GM18498 (cell line): ENCODE measurements around the gene VAMP4.
"Not testable (repeated sequence)": the region's sequence is repeated elsewhere in the genome, so short reads cannot be mapped to it uniquely, and the experiment has no call there.

Experiments used
- ATAC-seq: cut with Tn5 transposase; IDR thresholded peaks from one replicate; pipeline ENCODE4 v1.9.1; 2021; ENCODE audit warnings: mild to moderate bottlenecking, moderate library complexity; ENCODE audit not compliant: unreplicated experiment

The VAMP4 gene

DNA sequence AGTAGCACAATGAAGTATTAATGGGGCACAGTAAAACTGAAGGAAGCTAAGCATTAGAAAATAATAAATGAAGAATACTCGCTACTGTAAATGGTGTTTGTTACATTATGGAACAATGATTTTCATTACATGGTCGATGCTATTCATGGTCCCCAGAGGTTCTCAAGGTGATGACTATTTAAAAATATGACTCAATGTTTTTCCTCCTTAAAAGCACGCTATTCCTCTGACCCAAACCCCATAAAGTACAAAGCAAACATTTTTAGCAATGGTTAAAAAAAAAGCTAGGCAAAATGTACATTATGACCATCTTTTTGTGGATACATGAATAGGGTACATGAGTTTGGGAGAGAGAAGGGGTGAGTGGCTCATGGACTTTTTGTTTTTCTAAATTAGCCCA is 34.3 kb downstream of the VAMP4 start:
- no peak for ATAC-seq

DNA sequence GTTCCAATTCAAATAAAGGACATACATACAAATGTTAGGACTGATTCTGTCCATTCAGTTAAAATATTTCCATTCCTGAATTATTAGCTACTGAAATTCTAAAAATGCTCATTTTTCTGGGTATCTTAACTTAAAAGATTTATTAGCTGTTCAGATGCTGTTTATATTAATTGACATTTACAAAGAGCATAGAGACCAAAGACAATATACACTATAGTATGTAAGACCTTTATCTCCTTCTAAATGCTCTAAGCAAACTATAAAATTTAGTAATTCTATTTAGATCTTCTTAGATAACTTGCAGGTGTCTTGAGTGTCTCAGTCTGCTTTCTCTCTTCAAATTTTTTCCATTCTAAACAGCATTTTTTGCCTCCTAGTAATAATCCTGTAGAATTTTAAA is 39.3 kb downstream of the VAMP4 start:
- no peak for ATAC-seq

- no peak for ATAC-seq
These were observed 42.3 kb downstream of the VAMP4 start for GRCh38 chr1:171699531-171699930.

DNA sequence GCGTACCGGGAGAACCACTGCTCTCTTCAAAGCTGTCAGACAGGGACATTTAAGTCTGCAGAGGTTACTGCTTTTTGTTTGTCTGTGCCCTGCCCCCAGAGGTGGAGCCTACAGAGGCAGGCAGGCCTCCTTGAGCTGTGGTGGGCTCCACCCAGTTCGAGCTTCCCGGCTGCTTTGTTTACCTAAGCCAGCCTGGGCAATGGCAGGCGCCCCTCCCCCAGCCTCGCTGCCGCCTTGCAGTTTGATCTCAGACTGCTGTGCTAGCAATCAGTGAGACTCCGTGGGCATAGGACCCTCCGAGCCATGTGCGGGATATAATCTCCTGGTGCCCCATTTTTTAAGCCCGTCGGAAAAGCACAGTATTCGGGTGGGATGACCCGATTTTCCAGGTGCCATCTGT is 46.1 kb downstream of the VAMP4 start:
- ATAC-seq: not testable (repeated sequence)

DNA sequence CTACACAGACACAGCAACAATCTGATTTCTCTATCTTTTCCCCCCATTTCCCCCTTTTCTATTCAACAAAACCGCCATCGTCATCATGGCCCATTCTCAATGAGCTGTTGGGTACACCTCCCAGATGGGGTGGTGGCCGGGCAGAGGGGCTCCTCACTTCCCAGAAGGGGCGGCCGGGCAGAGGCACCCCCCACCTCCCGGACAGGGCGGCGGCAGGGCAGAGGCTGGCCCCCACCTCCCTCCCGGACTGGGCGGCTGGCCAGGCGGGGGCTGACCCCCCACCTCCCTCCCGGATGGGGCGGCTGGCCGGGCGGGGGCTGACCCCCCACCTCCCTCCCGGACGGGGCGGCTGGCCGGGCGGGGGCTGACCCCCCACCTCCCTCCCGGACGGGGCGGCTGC is 48.3 kb downstream of the VAMP4 start:
- not testable (repeated sequence) for ATAC-seq

DNA sequence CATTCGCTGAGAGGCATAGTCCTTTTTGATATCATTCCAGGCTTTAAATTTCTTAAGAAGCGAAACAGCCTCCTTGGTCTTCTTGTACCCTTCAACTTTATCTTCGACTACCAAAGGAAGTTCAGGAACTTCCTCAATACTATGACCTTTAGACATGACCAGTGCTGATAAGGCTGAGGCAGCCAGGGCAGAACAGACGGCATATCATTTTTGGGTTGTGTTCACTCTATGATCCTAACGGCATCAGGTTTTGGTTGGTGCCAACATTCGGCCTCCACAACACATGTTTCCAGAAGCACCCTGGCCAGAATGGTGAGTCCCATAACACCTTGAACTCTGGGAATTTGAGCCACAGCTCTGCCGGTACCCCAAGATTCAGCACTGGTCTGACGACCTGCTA is 58.0 kb downstream of the VAMP4 start:
- no peak for ATAC-seq

- no peak for ATAC-seq
These were observed 61.5 kb downstream of the VAMP4 start for GRCh38 chr1:171680339-171680738.

- ATAC-seq: no peak
These were observed 65.0 kb downstream of the VAMP4 start for GRCh38 chr1:171676823-171677222.

DNA sequence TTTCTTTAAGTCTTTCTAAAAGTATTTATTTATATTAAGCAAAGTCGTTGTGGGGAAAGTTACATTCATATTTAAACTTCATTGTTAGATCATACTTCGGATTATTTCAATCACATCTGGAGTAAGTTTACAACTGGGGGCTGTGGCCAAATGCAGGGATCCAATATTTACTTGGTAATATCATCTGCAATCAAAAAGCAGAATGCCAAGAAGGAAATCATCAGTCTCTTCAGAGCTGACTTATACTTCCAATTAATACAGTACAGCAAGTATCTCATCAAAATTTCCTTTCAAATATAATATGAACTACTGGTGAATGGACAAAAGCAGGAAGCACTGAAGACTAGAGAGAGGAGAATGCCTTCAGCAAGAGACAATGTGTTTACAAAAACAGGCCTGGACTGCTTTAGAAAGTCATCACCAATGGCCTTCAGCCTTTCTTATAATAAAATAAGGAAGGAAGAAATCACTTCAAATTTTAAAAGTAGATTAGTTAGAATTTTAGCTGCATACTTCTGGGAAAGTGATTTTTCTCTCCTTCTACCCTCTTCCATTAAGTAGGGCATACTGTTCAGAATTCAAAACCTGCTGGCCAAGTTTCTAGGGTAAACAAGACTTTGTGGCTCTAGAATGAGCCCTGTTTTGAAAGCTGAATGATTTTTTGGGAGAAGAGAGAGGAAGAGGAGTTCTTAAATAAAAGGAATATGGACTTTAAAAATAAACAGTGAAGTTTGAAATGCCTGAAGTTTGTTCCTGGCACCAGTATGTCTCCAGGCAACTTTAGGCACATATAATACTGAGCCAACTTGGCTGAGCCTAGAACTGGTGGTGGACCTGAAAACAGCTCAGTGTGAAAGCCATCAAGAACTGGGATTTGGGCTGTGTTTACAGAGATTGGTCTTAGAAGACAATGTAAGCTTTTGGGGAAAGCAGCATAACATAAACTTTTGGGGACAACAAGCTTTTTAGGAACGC is 67.1 kb downstream of the VAMP4 start:
- ATAC-seq: no peak

DNA sequence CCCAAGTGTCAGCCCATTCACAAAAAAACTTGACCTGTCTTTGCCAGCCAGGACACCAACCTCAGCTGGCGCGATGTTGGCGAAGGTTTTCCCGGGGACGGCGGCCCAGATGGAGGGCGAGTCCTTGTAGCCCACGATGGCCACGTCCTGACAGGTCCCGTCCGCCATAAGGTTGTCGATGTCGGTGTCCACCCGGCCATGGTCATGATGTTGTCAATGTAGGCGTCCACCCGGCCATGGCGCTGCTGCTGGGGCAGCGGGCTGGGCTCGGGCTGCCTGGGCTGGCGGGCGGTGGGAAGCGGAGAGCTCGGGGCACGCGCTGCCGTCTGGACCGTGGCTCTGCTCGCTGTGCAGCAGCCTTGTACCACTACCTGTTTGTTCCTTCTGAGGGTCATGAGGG is 71.1 kb downstream of the VAMP4 start:
- no peak for ATAC-seq

DNA sequence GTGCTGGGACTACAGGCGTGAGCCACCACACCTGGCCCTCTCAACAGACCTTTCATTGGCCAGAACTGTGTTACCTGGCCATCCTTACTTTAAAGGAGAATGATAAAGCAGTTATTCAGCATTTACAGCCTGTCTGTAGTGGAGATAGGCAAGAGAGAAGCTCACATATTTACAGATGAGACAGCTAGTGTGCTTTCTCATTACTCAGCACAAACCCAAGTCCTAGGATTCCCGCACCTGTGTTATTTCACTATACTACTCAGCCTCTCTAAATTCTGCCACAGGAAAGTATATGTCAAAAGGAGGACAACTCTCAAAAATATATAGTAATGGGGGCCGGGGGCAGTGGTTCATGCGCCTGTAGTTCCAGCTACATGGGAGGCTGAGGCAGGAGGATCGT is 73.5 kb downstream of the VAMP4 start:
- ATAC-seq: no peak

DNA sequence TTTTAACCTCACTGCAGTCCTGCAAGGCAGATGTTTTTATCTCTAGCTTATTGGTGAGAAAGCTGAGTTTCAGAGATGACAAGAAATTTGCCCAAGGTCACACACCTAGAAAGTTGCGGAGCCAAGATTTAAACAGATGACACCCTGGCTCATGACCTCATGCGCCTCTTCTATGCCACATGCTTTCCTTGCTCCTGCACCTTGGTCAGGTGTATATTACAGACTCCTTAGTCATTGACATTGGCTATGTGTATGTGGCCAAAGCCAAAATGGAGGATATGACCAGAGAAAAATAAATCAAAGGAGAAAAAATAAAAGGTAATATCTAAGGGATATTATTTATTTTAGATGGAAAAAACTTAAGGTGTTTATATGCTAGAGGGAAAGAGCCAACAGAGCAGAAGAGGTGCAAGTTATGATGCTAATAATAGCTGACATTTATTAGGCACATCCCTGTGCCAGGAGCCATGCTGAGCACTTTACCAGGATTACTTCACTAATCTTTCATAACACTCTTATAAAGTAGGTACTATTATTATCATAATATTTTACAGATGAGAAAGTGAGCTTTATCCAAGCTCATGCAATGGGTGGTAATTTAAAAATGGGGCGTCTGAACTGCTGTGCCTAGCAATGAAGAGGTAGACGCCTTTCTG is 75.6 kb downstream of the VAMP4 start:
- ATAC-seq: no peak

- ATAC-seq: no peak
These were observed 76.9 kb downstream of the VAMP4 start for GRCh38 chr1:171664976-171665375.

GRCh38 chr1:171663854-171664575 is 77.8 kb downstream of the VAMP4 start:
- ATAC-seq: no peak

GRCh38 chr1:171663036-171663853 is 78.6 kb downstream of the VAMP4 start:
- ATAC-seq: no peak

DNA sequence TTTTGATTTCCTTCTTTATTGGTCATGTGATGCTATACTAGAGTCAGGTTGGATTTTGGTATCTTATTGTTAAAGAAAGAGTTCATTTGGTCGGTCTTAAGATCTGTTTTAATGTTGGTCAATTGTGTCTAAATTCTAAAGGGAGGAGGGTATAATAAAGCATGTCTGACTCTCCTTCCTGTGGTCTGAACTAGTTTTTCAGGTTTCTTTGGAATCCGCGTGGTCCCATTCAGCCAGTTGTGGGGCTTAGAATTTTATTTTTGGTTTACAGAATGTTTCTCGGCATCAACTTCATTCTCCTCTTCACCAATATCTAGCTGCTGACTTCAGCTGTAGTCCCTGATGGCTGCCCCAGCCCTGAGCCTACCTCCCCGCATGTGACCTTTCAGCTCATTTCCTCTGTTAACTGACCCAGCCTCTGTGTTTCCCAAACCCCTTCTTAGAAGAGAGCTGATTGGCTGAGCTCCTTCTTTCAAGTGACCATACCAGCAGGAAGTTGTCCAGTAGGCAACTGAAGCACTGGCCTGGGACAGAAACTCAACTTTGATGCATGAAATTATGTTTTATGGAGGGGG is 80.7 kb downstream of the VAMP4 start:
- ATAC-seq: no peak

GRCh38 chr1:171656206-171656605 is 85.7 kb downstream of the VAMP4 start:
- ATAC-seq: not testable (repeated sequence)

DNA sequence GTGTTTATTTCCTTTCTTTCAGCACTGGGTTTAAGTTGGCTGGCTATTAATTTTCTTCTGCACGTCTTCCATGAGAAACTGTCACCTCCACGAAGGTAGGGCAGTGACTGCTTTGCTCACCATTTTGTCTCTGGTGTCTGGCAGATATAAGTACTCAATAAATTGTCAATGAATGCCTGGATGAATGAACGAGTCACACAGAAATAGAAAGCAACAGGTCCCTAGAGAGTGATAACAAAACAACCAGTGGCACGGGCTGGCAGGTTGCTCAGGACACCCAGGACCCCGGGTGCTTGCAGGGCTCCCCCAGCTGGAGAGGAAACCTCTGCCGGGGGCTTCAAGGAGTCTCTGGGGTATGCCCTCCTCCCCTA is 86.1 kb downstream of the VAMP4 start:
- no peak for ATAC-seq

GRCh38 chr1:171654942-171655745 is 86.7 kb downstream of the VAMP4 start:
- peak; percentile 73 for ATAC-seq
